ENCODE results near the gene B3GNT9.

- TF ChIP-seq POLR2A (IDR thresholded peaks at IDR 0.05) (no peak), CTCF (IDR thresholded peaks at IDR 0.05) (no peak)
Measured at GRCh38 chr16:67193536-67193935, 42.7 kb upstream of the B3GNT9 start.
